DMS 273 treated with DMSO at 0.1 percent for 48 hours (cell line): Measurements from ENCODE around the gene ETFBKMT.

Experiments used
- DNase-seq: peaks from one replicate; lab custom pipeline; 2025; lab: John Stamatoyannopoulos, UW

Gene ETFBKMT, protein sequence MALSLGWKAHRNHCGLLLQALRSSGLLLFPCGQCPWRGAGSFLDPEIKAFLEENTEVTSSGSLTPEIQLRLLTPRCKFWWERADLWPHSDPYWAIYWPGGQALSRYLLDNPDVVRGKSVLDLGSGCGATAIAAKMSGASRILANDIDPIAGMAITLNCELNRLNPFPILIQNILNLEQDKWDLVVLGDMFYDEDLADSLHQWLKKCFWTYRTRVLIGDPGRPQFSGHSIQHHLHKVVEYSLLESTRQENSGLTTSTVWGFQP

DNA sequence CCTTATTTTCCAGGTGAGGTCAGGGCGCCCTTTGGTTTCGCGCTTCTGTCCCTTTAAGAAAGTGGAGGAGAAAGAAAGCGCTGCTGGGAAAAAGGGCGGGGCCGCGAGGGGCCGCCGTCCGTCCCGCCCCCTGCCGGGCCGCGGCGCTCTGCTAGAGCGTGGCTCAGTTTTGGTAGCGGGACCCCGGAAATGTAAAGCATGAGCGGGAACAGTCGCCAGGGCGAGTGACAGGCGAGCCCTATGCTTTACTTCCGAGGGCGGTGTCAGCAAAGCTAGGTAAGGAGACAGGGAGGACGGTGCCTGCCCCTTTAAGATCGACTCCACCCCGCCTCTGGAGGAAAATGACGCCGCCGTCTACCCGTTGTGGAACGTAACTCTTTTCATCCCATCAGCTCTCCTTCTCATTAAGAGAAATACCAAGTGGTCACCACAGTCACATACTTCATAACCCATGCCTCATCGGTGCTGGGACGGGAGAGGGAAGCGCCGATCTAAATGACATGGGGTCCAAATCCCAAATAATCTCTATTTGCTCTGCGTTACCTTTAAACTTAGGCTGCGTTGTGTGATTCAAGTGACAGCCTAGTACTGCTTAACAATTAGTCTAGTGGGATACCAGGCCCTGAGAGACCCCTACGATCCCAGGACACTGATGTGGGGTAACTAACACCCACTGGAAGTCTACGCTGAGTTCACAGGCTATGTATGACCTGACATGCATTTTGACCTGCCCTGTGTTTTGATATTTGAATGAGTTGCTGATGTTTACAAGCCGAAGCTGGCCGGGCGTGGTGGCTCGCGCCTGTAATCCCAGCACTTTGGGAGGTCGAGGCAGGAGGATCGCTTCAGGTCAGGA is at the start of gene ETFBKMT:
Gene ETFBKMT (plus strand): TSS at position 602 of the 856 bp plus-strand sequence. CDS start 2,266 bp downstream, outside the sequence.
- DNase-seq = peak; percentile 79

GRCh38 chr12:31612819-31613218 is 46.7 kb upstream of the ETFBKMT start:
- no peak for DNase-seq

DNA sequence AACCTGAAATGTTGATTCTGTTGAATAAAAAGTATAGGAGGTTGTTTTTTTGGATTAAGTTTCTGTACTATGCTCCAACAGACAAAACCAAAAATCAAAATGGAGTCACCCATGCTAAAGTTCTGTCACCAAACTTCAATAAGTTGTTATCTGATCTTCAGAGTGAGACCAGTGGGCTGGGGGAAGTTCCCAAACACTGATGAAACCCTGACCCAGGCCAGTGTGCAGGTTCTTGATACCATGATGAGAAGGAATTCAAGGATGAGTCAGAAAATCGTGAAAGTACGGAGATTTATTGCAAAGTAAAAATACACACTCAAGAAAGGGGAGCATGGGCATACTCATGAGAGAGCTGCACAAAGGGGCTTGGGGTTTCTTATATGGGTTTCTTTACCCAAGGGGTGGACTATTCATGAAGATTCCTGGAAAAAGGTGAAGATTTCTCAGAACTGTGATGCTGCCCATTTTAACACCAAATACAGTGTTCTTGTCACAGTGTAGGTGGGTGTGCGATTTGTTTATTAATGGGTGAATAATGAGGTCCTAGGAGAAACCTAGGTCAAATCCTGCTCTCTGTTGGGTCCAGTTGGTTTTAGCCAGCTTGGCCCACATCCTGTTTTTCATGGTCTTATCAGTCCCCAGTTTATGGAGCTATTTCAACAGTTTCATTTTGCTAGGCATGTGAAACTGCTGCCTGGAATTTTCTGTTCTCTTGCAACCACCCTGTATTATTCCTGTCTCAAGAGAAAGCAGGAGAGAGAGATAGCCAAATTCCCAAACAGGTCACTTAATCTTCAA is 41.1 kb upstream of the ETFBKMT start:
- no peak for DNase-seq

GRCh38 chr12:31620311-31620710 is 39.2 kb upstream of the ETFBKMT start:
- DNase-seq = no peak

DNA sequence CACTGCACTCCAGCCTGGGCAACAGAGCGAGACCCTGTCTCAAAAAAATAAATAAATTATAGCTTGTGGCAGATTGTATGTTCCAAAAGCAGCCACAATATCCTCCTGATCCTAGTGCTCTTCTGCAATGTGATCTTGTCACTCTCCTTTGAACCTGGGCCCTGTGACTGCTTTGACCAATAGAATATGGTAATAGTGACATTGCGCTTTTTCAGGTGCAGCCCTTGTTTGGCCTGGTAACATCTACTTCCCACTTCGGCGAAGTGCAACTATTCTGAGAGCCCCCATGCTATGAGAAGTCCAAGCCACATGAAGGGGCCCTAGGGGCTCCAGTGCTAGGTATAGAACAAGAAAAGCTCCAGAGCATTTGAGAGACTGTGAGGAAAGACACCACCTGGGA is 37.5 kb upstream of the ETFBKMT start:
- no peak for DNase-seq

- DNase-seq = no peak
Observed at GRCh38 chr12:31626270-31626995, 33.1 kb upstream of the ETFBKMT start.

DNA sequence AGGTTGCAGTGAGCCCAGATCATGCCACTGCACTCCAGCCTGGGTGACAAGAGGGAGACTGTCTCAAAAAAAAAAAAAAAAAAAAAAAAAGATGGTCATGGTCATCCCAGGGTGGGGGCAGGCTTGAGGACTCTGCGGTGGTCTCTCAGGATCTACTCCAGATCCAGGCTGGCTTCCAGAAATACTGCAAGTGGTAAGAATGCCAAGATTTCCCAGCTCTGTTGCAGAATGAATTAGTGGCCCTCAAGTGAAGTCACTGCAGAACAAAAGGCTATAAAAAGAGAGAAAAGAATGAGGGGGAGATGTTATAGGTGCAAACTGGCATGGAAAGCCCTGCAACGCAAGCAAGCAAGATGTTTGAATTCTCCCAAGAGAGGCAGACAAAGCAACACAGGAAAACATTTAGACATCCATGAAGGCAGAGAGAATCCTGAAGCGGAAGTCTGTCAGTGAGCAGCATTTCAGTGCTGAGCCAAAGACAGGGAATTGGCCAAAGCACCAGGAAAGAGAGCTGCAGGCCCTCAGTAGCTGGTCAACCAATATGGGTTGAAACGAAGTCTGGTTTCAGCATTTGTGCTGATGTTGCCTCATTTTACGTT is 31.9 kb upstream of the ETFBKMT start:
- no peak for DNase-seq

DNA sequence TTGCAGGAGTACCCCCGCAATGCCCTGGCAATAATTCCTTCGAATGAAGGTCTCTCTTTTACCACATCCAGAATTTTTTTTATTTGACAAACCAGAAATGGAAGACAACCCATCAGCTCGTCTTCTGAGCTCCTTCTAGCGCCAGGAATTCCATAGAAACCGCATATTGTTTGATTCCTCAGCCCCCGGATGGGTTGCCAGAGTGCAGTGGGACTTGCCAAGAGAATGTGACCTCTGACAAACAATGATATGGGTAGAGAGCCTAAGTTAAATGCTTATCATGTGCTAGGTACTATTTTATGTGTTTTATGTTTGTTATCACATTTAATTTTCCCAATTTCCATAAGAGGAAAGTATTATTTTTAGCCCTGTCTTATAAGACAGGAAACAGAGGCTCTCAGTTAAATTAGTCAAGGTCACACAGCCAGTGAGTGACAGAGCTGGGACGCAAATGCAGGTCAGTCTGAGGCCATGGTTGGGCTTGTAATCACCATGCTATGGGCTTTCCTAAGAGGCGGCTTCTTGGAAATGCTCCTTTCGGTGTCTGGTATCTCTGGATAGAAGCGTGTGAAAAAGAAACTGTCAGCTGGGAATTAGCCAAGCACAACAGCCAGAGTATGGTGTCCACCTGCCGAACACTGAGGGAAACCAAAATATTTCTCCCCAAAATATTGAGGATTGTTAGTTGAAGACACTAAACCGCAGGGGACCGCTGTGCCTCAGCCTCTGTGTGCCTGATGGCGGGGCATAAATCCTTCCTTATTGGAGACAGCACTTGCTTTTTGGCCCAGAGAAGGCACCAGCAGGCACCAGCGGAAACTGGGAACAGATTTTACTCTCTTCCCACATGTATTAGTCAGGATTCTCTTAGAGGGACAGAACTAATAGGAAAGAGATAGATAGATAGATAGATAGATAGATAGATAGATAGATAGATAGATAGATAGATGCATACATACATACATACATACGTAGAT is 29.4 kb upstream of the ETFBKMT start:
- no peak for DNase-seq

- DNase-seq = no peak
Observed at GRCh38 chr12:31631023-31631724, 28.3 kb upstream of the ETFBKMT start.

DNA sequence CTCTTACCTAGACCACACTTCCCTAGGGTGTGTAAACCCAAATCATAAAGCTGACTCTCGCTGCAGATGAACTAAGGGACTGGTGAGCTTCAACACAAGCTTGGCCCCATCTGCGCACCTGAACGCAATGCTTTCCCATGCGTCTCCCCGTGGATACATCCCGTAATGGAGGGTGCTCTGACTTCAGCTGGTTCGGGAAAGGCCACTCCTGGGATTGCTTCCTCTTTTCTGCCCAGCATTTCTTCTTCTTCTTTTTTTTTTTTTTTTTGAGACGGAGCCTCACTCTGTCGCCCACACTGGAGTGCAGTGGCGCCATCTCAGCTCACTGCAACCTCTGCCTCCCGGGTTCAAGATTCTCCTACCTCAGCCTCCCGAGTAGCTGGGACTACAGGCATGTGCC is 27.7 kb upstream of the ETFBKMT start:
- DNase-seq = no peak

DNA sequence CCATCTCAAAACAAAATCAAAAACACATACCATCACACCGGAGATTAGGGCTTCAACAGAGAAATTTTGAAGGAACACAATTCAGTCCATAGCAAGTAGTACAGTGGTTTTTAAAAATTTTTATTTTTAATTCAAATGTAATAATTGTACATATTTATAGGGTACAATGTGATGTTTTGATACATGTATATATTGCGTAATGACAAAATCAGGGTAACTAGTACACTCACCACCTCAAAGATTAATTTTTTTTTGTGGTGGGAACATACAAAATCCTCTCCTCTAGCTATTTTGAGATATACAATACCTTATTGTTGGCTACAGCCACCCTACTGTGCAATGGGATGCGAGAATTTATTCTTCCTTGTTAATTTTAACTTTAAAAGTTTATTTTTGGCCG is 26.0 kb upstream of the ETFBKMT start:
- DNase-seq = no peak

DNA sequence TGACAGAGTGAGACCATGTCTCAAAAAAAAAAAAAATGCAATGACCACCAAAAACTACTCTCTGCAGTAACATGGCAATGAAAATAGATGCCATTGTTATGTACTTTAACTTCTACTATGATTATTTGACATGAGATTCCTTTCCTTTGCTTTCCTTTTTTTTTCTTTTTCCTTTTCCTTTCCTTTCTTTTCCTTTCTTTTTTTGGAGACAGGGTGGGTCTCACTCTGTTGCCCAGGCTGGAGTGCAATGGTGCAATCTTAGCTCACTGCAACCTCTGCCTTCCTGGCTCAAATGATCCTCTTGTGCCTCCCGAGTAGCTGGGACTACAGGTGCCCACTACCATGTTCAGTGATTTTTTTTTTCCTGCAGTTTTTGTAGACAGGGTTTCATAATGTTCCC is 24.9 kb upstream of the ETFBKMT start:
- no peak for DNase-seq

DNA sequence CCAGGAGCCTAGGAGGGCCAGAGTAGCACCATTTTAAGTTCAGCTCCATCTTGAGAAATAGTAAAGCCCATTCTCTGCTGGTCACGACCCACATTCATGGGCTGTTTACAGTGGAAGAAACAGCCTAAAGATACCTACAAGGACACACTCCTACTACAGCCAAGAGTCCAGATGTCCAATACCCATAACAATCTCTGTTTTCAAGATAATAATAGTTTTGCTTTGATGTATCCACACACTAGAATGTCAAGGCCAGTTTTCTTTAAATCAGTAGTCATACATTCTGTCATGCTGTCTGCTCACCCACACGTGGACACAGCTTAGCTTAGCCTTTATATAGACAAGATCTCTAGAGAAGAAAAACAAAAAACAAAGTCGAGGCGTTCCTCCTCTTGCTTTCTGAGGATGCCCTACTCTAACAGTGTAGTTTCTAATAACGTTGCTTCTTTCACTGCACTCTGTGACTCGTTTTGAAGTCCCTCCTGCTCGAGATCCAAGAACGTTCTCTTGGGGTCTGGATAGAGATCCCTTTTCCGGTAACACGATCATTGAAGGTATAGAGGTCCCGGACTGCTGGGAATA is 17.9 kb upstream of the ETFBKMT start:
- no peak for DNase-seq

DNA sequence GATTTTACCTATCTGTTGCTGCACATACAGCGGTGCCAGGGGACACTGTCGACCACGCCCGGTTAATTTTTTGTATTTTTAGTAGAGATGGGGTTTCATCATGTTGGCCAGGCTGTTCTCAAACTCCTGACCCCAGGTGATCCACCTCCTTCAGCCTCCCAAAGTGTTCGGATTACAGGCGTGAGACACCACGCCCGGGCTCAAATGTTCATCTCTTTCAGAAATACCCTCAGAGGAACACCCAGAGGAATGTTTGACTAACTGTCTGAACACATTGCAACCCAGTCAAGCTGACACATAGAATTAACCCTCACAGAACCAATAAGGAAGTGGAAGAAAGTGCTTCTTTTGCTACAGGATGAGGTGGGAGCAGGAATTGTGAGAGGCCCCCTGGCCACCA is 15.0 kb upstream of the ETFBKMT start:
- DNase-seq = no peak

DNA sequence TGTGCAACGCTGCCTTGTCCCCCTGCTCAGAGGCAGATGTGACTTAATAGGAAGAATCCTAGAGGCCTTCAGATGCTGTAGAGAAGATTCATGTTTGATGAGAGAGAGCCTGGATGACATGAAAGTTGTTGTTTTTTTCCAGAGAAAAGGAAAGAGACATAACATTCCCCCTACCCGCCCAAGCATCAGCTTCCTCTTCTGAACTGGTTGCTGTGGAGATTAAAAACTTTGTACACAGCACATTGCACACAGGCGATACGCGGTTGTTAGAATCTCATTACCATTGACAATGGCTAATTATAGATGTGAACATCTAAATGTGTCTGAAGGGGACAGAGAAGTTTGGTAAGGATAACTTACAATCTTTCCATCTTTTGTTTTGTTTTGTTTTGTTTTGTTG is 13.6 kb upstream of the ETFBKMT start:
- no peak for DNase-seq

DNA sequence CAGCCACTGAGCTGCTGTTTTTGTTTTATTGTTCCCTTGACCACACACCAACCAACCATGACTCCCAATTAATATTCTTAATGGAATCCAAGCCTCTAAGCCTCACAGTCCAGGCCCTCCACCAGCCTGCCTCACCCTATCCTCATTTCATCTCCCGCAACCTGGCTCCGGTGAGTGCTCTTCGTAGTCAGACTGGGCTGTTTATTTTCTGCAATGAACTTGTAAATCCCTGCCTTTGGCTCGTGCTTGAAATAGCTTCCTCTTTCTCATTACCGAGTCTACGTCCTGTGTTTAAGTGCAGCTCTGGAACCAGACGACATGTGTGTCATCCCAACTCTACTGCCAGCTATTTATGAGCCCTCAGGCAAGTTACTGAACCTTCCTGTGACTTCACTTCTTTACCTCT is 12.4 kb upstream of the ETFBKMT start:
- no peak for DNase-seq

GRCh38 chr12:31650918-31651317 is 8.6 kb upstream of the ETFBKMT start:
- DNase-seq = no peak

- DNase-seq = no peak
Observed at GRCh38 chr12:31651893-31652521, 7.5 kb upstream of the ETFBKMT start.

DNA sequence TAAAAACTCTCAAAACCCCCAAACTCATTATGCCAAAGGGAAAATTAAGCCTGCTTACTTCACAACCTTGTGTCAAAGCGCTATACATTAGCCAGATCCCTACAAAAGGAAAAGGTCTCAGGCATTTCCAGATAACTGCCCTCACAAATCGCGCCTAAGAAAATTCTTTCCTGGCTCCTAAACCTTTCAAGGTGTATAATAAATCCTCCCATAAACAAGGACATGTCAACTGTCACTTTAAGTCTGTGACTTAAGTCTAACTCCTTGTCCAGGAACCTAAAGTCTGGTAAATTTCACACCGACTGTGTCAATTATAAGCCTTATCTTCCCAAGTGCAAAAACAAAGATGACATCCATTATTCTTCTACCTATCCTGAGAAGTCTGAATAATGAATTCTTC is 4.3 kb upstream of the ETFBKMT start:
- DNase-seq = no peak
